K562 (cell line): ENCODE results near the gene MYO18A. TPM values are rescaled to one million over a fixed set of nuclear protein-coding genes. Genes with fewer than 3 reads are reported as not detected.

Experiments
- FUS ChIP-seq: fragments of 200-400 bp; formaldehyde crosslinking; optimal IDR thresholded peaks from 2 replicates; pipeline ENCODE3; 2017; ENCODE audit warnings: low read depth, low read length
- HDAC3 ChIP-seq: fragments of 450-650 bp; IDR thresholded peaks from 2 replicates; pipeline ENCODE4 v1.6.1; 2018; ENCODE audit warnings: borderline replicate concordance, mild to moderate bottlenecking, moderate library complexity; ENCODE audit not compliant: partially characterized antibody
- MYNN ChIP-seq, 2 experiments: sonication (generic); formaldehyde crosslinking in 1 of 2; IDR thresholded peaks; 2 replicates each; pipeline versions ENCODE4 v1.5.0 to v1.6.1; 2016 to 2020; ENCODE audit warnings: antibody characterized with exemption in 1 of 2, missing genetic modification reagents in 1 of 2
- RBM22 ChIP-seq: fragments of 200-400 bp; formaldehyde crosslinking; IDR thresholded peaks from 2 replicates; pipeline ENCODE4 v1.6.1; 2018; ENCODE audit warnings: low read length, low read depth; ENCODE audit not compliant: poor library complexity, severe bottlenecking
- RBM34 ChIP-seq: fragments of 200-400 bp; formaldehyde crosslinking; IDR thresholded peaks from 2 replicates; pipeline ENCODE4 v1.6.1; 2018; ENCODE audit warnings: low read length, borderline replicate concordance; ENCODE audit not compliant: insufficient read depth
- XRCC4 ChIP-seq: IDR thresholded peaks from one replicate; pipeline ENCODE4 v1.6.1; 2011; ENCODE audit not compliant: insufficient read depth, insufficient read length; ENCODE audit errors: extremely low read depth
- YY1 ChIP-seq, 3 experiments: IDR thresholded peaks; 2 replicates each; pipeline ENCODE4 v1.6.1; 2011; ENCODE audit warnings: low read length in 2 of 3, mild to moderate bottlenecking in 2 of 3, moderate library complexity in 2 of 3, borderline replicate concordance in 1 of 3, control low read depth in 1 of 3, low read depth in 1 of 3; ENCODE audit not compliant: insufficient read depth in 3 of 3, insufficient replicate concordance in 2 of 3, control insufficient read depth in 1 of 3, insufficient read length in 1 of 3; ENCODE audit errors: extremely low read depth in 1 of 3
- ZNF24 ChIP-seq: fragments of 450-650 bp; IDR thresholded peaks from 2 replicates; pipeline ENCODE4 v1.6.1; 2016
- ZNF57 ChIP-seq: fragments of 450-650 bp; formaldehyde crosslinking; IDR thresholded peaks from 2 replicates; pipeline ENCODE4 v1.4.0; 2020; ENCODE audit warnings: mild to moderate bottlenecking, moderate library complexity
- polyA plus RNA-seq, 8 experiments: library from polyadenylated mRNA; depleted of rRNA in 4 of 8; stranded (reverse) in 5 of 8; unstranded in 3 of 8; fragments of >200 nt; fragmentation: Nextera tagmentation in 2 of 8; fragmentation: Illumina TruSeq in 1 of 8; extraction: Ambion mirVana in 2 of 8; extraction: Trizol in 1 of 8; gene quantifications; 2 replicates each; pipeline versions ENCODE4 v1.2.1 to v1.2.3, GENCODE V29; 2011 to 2014; ENCODE audit warnings: inconsistent platforms in 1 of 8, missing spikeins in 1 of 8
- total RNA-seq, 7 experiments: library from RNA; depleted of rRNA in 6 of 7; stranded (reverse); fragments of >200 nt in 6 of 7; fragmentation: Illumina TruSeq in 2 of 7; extraction: Trizol in 2 of 7; gene quantifications; 2 replicates each; pipeline versions ENCODE4 v1.2.1 to v1.2.3, GENCODE V29; 2011 to 2021; ENCODE audit warnings: low replicate concordance in 1 of 7
- TF ChIP-seq, protein P1 (sequence below), 2 experiments: fragments of 450-650 bp; conservative IDR thresholded peaks; 2 replicates each; pipeline ENCODE4 v1.6.1; 2017; ENCODE audit warnings: mild to moderate bottlenecking in 2 of 2, moderate library complexity in 2 of 2

Gene MYO18A
- total and polyA plus RNA-seq, 9 of the 15 experiments (the other 6 are each of a cell fraction or from before 2014, with no cell fraction given), result 2.5 to 65.4 (median 17.1) TPM

DNA sequence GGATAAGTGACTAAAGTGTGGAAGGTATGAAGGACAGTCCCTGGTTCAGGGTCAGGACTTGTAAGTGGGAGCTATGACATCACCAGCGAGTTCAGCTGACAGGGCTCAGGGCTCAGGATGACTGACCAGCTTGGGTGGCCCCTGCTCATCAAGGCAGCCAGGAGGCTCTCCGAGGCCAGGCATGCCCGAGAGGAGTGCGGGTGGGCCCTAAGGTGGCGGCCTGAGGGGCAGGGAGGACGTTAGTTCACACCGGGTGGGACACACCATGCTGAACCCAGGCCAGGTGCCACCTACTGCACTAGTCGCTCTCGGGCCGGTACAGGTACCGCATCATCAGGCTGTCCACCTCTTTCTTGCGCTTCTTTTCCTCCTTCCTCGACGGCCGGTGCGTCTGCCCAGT lies 100.8 kb downstream of the MYO18A start (continued):
- TF ChIP-seq RBM22 (no peak), XRCC4 (no peak), HDAC3 (no peak), FUS (no peak), ZNF57 (CRISPR knock-in tag) (no peak), YY1 (IDR thresholded peaks at IDR 0.05; ENCODE audit: borderline replicate concordance in 1 of 3, control insufficient read depth in 1 of 3, extremely low read depth in 1 of 3, insufficient read depth in 3 of 3, insufficient read length in 1 of 3, insufficient replicate concordance in 2 of 3, low read depth in 1 of 3, low read length in 2 of 3) (no peak), ZNF24 (no peak), MYNN (IDR thresholded peaks at IDR 0.05) (no peak), MYNN (CRISPR knock-in tag; IDR thresholded peaks at IDR 0.05) (no peak), RBM34 (no peak)
- TF ChIP-seq, protein P1, sequence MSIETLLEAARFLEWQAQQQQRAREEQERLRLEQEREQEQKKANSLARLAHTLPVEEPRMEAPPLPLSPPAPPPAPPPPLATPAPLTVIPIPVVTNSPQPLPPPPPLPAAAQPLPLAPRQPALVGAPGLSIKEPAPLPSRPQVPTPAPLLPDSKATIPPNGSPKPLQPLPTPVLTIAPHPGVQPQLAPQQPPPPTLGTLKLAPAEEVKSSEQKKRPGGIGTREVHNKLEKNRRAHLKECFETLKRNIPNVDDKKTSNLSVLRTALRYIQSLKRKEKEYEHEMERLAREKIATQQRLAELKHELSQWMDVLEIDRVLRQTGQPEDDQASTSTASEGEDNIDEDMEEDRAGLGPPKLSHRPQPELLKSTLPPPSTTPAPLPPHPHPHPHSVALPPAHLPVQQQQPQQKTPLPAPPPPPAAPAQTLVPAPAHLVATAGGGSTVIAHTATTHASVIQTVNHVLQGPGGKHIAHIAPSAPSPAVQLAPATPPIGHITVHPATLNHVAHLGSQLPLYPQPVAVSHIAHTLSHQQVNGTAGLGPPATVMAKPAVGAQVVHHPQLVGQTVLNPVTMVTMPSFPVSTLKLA (conservative IDR thresholded peaks at IDR 0.05), result no peak
- TF ChIP-seq, all 486 proteins: peak for 0
